ENCODE data around the gene HUNK. TPM values are rescaled to one million over a fixed set of nuclear protein-coding genes. Genes with fewer than 3 reads are reported as not detected.

Gene HUNK
- total and polyA plus RNA-seq, 2 experiments from 2014 or later = 7.1 to 10.8 TPM

DNA sequence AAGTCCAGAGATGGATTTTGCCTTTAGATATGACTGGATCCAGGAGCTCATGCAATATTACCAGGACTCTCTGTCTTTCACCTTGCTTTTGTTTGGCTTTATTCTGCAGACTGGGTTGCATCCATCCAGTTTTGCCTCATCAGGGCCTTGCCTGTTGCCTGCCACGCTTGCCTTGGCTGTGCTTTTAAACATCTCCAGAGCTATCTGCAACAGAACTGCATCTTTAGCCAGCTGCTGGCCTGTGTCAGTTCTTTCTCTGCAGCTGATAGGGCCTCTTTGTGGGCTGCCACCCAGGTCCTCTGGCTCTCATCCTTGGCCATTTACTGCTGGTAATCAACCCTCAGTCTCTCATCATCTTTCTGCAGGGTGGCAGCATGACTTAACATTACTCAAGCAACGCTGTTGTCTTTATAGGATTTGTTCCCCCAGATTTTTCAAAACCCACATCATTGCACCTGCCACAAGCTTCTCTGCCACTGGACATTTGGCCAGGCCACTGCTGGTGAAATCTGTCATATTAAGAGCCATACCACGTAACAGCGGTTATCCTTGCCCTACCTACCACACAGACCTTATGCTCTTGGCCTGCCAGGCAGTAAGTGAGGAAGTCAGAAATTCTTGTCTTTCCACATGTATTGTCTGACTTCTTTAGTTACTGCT is 24.4 kb upstream of the HUNK start:
- H3K9me2 ChIP-seq (replicated peaks; ENCODE audit: insufficient read depth) = no peaks in the 10 kb centered on the region
- no peaks in the 10 kb centered on the region for H3K27me3 ChIP-seq
- no peak for TF ChIP-seq EZH2phosphoT487 (IDR thresholded peaks at IDR 0.05; ENCODE audit: low read depth, severe bottlenecking, unreplicated experiment)
- TF ChIP-seq, protein P1, sequence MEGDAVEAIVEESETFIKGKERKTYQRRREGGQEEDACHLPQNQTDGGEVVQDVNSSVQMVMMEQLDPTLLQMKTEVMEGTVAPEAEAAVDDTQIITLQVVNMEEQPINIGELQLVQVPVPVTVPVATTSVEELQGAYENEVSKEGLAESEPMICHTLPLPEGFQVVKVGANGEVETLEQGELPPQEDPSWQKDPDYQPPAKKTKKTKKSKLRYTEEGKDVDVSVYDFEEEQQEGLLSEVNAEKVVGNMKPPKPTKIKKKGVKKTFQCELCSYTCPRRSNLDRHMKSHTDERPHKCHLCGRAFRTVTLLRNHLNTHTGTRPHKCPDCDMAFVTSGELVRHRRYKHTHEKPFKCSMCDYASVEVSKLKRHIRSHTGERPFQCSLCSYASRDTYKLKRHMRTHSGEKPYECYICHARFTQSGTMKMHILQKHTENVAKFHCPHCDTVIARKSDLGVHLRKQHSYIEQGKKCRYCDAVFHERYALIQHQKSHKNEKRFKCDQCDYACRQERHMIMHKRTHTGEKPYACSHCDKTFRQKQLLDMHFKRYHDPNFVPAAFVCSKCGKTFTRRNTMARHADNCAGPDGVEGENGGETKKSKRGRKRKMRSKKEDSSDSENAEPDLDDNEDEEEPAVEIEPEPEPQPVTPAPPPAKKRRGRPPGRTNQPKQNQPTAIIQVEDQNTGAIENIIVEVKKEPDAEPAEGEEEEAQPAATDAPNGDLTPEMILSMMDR (IDR thresholded peaks at IDR 0.05; ENCODE audit: poor library complexity) = no peak
- H3K79me2 ChIP-seq = no peaks in the 10 kb centered on the region
- no peak overlapping the region for H2AFZ ChIP-seq
- H3K27ac ChIP-seq = no peak overlapping the region
- no peaks in the 10 kb centered on the region for H4K20me1 ChIP-seq (ENCODE audit: insufficient read depth, poor library complexity, severe bottlenecking)
- H3K4me1 ChIP-seq (ENCODE audit: insufficient read depth) = no peaks in the 10 kb centered on the region
- no peak overlapping the region for H3K4me2 ChIP-seq
- H3K4me3 ChIP-seq = no peak overlapping the region
- H3K9me3 ChIP-seq (ENCODE audit: low read depth) = no peaks in the 10 kb centered on the region
- H3K36me3 ChIP-seq (replicated peaks; ENCODE audit: insufficient read depth, low read depth) = no peaks in the 10 kb centered on the region
- 91% methylated on average over 4 of the region's 4 CpGs for WGBS (ENCODE audit: low lambda C conversion rate, missing lambda C conversion rate)
- no peak for DNase-seq (ENCODE audit: low spot score)

DNA sequence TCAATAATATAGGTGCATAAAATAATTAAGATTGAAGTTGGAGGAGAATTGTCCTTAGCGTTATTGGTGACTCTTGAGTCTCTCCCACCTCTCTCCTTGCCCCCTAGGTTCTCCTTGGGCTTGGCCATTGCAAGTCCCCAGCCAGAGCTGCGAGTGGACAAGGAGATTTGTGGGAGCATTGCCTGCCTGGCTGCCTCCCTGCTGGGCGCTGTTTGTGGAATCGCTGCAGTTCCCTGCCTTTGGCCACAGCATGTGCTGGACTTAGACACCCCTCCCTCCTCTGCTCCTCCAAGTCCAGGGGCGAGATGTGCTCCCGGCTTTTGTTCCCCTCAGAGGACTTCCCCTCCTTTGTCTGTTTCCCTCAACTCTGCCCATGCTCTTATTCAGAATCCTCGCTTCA is 21.9 kb upstream of the HUNK start:
- DNase-seq (ENCODE audit: low spot score) = no peak
- Histone ChIP-seq H3K27ac (no peak overlapping the region), H3K79me2 (no peaks in the 10 kb centered on the region), H3K27me3 (no peaks in the 10 kb centered on the region), H3K4me2 (no peak overlapping the region), H3K4me1 (ENCODE audit: insufficient read depth) (no peaks in the 10 kb centered on the region), H3K36me3 (replicated peaks; ENCODE audit: insufficient read depth, low read depth) (no peaks in the 10 kb centered on the region), H3K4me3 (no peak overlapping the region), H2AFZ (no peak overlapping the region), H3K9me3 (ENCODE audit: low read depth) (no peaks in the 10 kb centered on the region), H4K20me1 (ENCODE audit: insufficient read depth, poor library complexity, severe bottlenecking) (no peaks in the 10 kb centered on the region), H3K9me2 (replicated peaks; ENCODE audit: insufficient read depth) (no peaks in the 10 kb centered on the region)
- 93% methylated on average over 7 of the region's 7 CpGs for WGBS (ENCODE audit: low lambda C conversion rate, missing lambda C conversion rate)
- TF ChIP-seq EZH2phosphoT487 (IDR thresholded peaks at IDR 0.05; ENCODE audit: low read depth, severe bottlenecking, unreplicated experiment) = no peak
- no peak for TF ChIP-seq EZH2 (IDR thresholded peaks at IDR 0.05; ENCODE audit: borderline replicate concordance)
- TF ChIP-seq, protein P1 (IDR thresholded peaks at IDR 0.05; ENCODE audit: poor library complexity) = no peak

DNA sequence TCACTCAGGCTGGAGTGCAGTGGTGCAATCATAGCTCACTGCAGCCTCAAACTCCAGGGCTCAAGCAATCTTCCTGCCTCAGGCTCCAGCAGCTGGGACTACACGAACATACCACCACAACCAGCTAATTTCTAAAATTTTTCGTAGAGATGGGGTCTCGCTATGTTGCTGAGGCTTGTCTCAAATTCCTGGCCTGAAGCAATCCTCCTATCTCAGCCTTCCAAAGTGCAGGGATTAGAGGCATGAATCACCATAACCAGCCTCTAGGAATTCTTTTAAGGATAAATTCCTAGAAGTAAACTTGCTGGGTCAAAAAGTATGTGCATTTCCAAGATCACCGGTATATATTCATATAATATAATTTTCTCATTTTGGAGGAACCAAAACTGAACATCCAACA is 17.6 kb upstream of the HUNK start:
- no peak overlapping the region for H3K4me2 ChIP-seq
- no peak for DNase-seq (ENCODE audit: low spot score)

More for the DNA sequence above, 17.6 kb upstream of the HUNK start:
- Histone ChIP-seq H2AFZ (no peak overlapping the region), H3K27ac (no peak overlapping the region), H3K9me3 (ENCODE audit: low read depth) (no peaks in the 10 kb centered on the region), H3K9me2 (replicated peaks; ENCODE audit: insufficient read depth) (no peaks in the 10 kb centered on the region), H3K4me1 (ENCODE audit: insufficient read depth) (no peaks in the 10 kb centered on the region), H3K4me3 (no peak overlapping the region), H3K36me3 (replicated peaks; ENCODE audit: insufficient read depth, low read depth) (no peaks in the 10 kb centered on the region), H4K20me1 (ENCODE audit: insufficient read depth, poor library complexity, severe bottlenecking) (no peaks in the 10 kb centered on the region), H3K27me3 (no peaks in the 10 kb centered on the region), H3K79me2 (no peaks in the 10 kb centered on the region)
- TF ChIP-seq EZH2phosphoT487 (IDR thresholded peaks at IDR 0.05; ENCODE audit: low read depth, severe bottlenecking, unreplicated experiment) = no peak
- no peak for TF ChIP-seq EZH2 (IDR thresholded peaks at IDR 0.05; ENCODE audit: borderline replicate concordance)
- TF ChIP-seq, protein P1 (IDR thresholded peaks at IDR 0.05; ENCODE audit: poor library complexity) = no peak
- WGBS (ENCODE audit: low lambda C conversion rate, missing lambda C conversion rate) = 40% methylated on average over 4 of the region's 4 CpGs
